HG03039 (cell line): Measurements from ENCODE around the gene GATAD2A.

ENCODE experiments used
- ATAC-seq: cut with Tn5 transposase; IDR thresholded peaks from one replicate; pipeline ENCODE4 v1.9.1; 2021; ENCODE audit warnings: mild to moderate bottlenecking, moderate library complexity; ENCODE audit not compliant: unreplicated experiment

GATAD2A gene

GRCh38 chr19:19487077-19487949 lies 81.8 kb downstream of the GATAD2A start:
- no peak for ATAC-seq

GRCh38 chr19:19487950-19488874 lies 82.7 kb downstream of the GATAD2A start:
- no peak for ATAC-seq

- peak; percentile 60 for ATAC-seq
These were observed 83.6 kb downstream of the GATAD2A start for GRCh38 chr19:19488875-19489690.

- no peak for ATAC-seq
These were observed 84.3 kb downstream of the GATAD2A start for GRCh38 chr19:19489804-19490204.

- ATAC-seq: no peak
These were observed 84.9 kb downstream of the GATAD2A start for GRCh38 chr19:19490214-19490968.

GRCh38 chr19:19491321-19492025 lies 86.0 kb downstream of the GATAD2A start:
- ATAC-seq: no peak

GRCh38 chr19:19492026-19492610 lies 86.6 kb downstream of the GATAD2A start:
- ATAC-seq: no peak

GRCh38 chr19:19493841-19494546 lies 88.5 kb downstream of the GATAD2A start:
- no peak for ATAC-seq

GRCh38 chr19:19495614-19496603 lies 90.4 kb downstream of the GATAD2A start:
- ATAC-seq: no peak

GRCh38 chr19:19498255-19498991 lies 92.9 kb downstream of the GATAD2A start:
- ATAC-seq: no peak

- ATAC-seq: no peak
These were observed 94.0 kb downstream of the GATAD2A start for GRCh38 chr19:19499272-19499995.

- no peak for ATAC-seq
These were observed 95.6 kb downstream of the GATAD2A start for GRCh38 chr19:19500975-19501644.

GRCh38 chr19:19501798-19502197 lies 96.3 kb downstream of the GATAD2A start:
- no peak for ATAC-seq

- ATAC-seq: no peak
These were observed 96.8 kb downstream of the GATAD2A start for GRCh38 chr19:19502281-19502680.

GRCh38 chr19:19502808-19503602 lies 97.5 kb downstream of the GATAD2A start:
- no peak for ATAC-seq
